SH-SY5Y (cell line): Measurements from ENCODE around the gene SREBF1.

Source experiments
- GATA2 ChIP-seq: IDR thresholded peaks from 2 replicates; pipeline ENCODE4 v1.6.1; 2011; ENCODE audit warnings: mild to moderate bottlenecking, low read depth, low read length
- GATA3 ChIP-seq: IDR thresholded peaks from 2 replicates; pipeline ENCODE4 v1.6.1; 2011; ENCODE audit warnings: low read depth, mild to moderate bottlenecking, low read length, moderate library complexity

SREBF1 gene

GRCh38 chr17:17870247-17870646, 33.5 kb upstream of the SREBF1 start:
- TF ChIP-seq GATA3 (no peak), GATA2 (no peak)

GRCh38 chr17:17868641-17869522, 32.1 kb upstream of the SREBF1 start:
- TF ChIP-seq GATA3 (no peak), GATA2 (no peak)

GRCh38 chr17:17866897-17867296, 30.1 kb upstream of the SREBF1 start:
- no peak for TF ChIP-seq GATA2
- TF ChIP-seq GATA3 = no peak

- no peak for TF ChIP-seq GATA2
- no peak for TF ChIP-seq GATA3
Observed at GRCh38 chr17:17866425-17866824, 29.6 kb upstream of the SREBF1 start.

- no peak for TF ChIP-seq GATA3
- TF ChIP-seq GATA2 = no peak
Observed at GRCh38 chr17:17865035-17865434, 28.2 kb upstream of the SREBF1 start.

- no peak for TF ChIP-seq GATA2
- TF ChIP-seq GATA3 = no peak
Observed at GRCh38 chr17:17860766-17861107, 24.0 kb upstream of the SREBF1 start.

GRCh38 chr17:17859909-17860765, 23.4 kb upstream of the SREBF1 start:
- TF ChIP-seq GATA2 = no peak
- no peak for TF ChIP-seq GATA3

- no peak for TF ChIP-seq GATA3
Observed at GRCh38 chr17:17857496-17857895, 20.7 kb upstream of the SREBF1 start.

- TF ChIP-seq GATA2 (no peak), GATA3 (no peak)
Observed at GRCh38 chr17:17856386-17856785, 19.6 kb upstream of the SREBF1 start.

GRCh38 chr17:17855976-17856375, 19.2 kb upstream of the SREBF1 start:
- TF ChIP-seq GATA3 (no peak), GATA2 (no peak)

GRCh38 chr17:17853811-17854447, 17.1 kb upstream of the SREBF1 start:
- TF ChIP-seq GATA2 (no peak), GATA3 (no peak)

GRCh38 chr17:17852930-17853329, 16.1 kb upstream of the SREBF1 start:
- TF ChIP-seq GATA3 (no peak), GATA2 (no peak)

- TF ChIP-seq GATA3 (no peak), GATA2 (no peak)
Observed at GRCh38 chr17:17851103-17852002, 14.6 kb upstream of the SREBF1 start.
